ENCODE results near the gene CDH20. TPM values are rescaled to one million over a fixed set of nuclear protein-coding genes. Genes with fewer than 3 reads are reported as not detected.
A peak's percentile ranks its signal among the peaks of the same experiment; 100 is the strongest.

Gene CDH20
- total and polyA plus RNA-seq, 2 donors (not counting 1 experiment from before 2014, with no cell fraction given) = 0.24 TPM; not detected in 1

- Histone ChIP-seq H3K9ac (ENCODE audit: insufficient read depth, low read length) (no peak overlapping the region), H3K27ac (ENCODE audit: insufficient read depth, low read length) (no peak overlapping the region), H3K4me2 (ENCODE audit: extremely low read depth, insufficient read depth, low read length) (no peak overlapping the region), H4K20me1 (ENCODE audit: control insufficient read depth, extremely low read depth, insufficient read depth, low read length) (no peaks in the 10 kb centered on the region), H3K27me3 (ENCODE audit: control insufficient read depth, insufficient read depth, low read length) (peaks cover 2% of the 10 kb centered on the region), H3K4me3 (replicated peaks in 1 of 4; ENCODE audit: control extremely low read depth in 1 of 4, insufficient read depth in 1 of 4, low read depth in 3 of 4, low read length in 4 of 4) (no peak overlapping the region), H3K4me1 (ENCODE audit: control insufficient read depth, extremely low read depth, insufficient read depth, low read length) (no peaks in the 10 kb centered on the region), H3K79me2 (ENCODE audit: control insufficient read depth, insufficient read depth, low read length) (no peaks in the 10 kb centered on the region), H3K9me3 (ENCODE audit: control insufficient read depth, insufficient read depth, low read depth, low read length) (no peaks in the 10 kb centered on the region), H2AFZ (ENCODE audit: low read length) (no peak overlapping the region), H3K36me3 (ENCODE audit: control insufficient read depth, insufficient read depth, low read length) (no peaks in the 10 kb centered on the region)
- TF ChIP-seq EZH2 (IDR thresholded peaks at IDR 0.05; ENCODE audit: low read length, missing control alignments) = no peak
- no peak for DNase-seq (ENCODE audit: low read depth in 2 of 2)
These were observed 164.2 kb downstream of the CDH20 start for GRCh38 chr18:61497422-61497821.

- H3K4me2 ChIP-seq (ENCODE audit: extremely low read depth, insufficient read depth, low read length) = no peak overlapping the region
- no peaks in the 10 kb centered on the region for H4K20me1 ChIP-seq (ENCODE audit: control insufficient read depth, extremely low read depth, insufficient read depth, low read length)
- no peak overlapping the region for H3K9ac ChIP-seq (ENCODE audit: insufficient read depth, low read length)
- H3K79me2 ChIP-seq (ENCODE audit: control insufficient read depth, insufficient read depth, low read length) = no peaks in the 10 kb centered on the region
- H3K27ac ChIP-seq (ENCODE audit: insufficient read depth, low read length) = no peak overlapping the region
- no peaks in the 10 kb centered on the region for H3K27me3 ChIP-seq (ENCODE audit: control insufficient read depth, insufficient read depth, low read length)
- no peak overlapping the region for H2AFZ ChIP-seq (ENCODE audit: low read length)
- DNase-seq (ENCODE audit: low read depth in 2 of 2) = peak; percentile 43 to 74
- H3K36me3 ChIP-seq (ENCODE audit: control insufficient read depth, insufficient read depth, low read length) = no peaks in the 10 kb centered on the region
- H3K4me1 ChIP-seq (ENCODE audit: control insufficient read depth, extremely low read depth, insufficient read depth, low read length) = peaks cover 3% of the 10 kb centered on the region
- no peaks in the 10 kb centered on the region for H3K9me3 ChIP-seq (ENCODE audit: control insufficient read depth, insufficient read depth, low read depth, low read length)
- H3K4me3 ChIP-seq (replicated peaks in 1 of 4; ENCODE audit: control extremely low read depth in 1 of 4, insufficient read depth in 1 of 4, low read depth in 3 of 4, low read length in 4 of 4) = no peak overlapping the region
- TF ChIP-seq EZH2 (IDR thresholded peaks at IDR 0.05; ENCODE audit: low read length, missing control alignments) (no peak), CTCF (conservative IDR thresholded peaks at IDR 0.05 in 1 of 2, IDR thresholded peaks at IDR 0.05 in 1 of 2; ENCODE audit: low read depth in 1 of 2, low read length in 2 of 2) (peak; percentile 73 to 77)
These were observed 169.2 kb downstream of the CDH20 start for GRCh38 chr18:61502472-61502871.

GRCh38 chr18:61503688-61504087, 170.5 kb downstream of the CDH20 start:
- Histone ChIP-seq H3K79me2 (ENCODE audit: control insufficient read depth, insufficient read depth, low read length) (no peaks in the 10 kb centered on the region), H4K20me1 (ENCODE audit: control insufficient read depth, extremely low read depth, insufficient read depth, low read length) (no peaks in the 10 kb centered on the region), H3K27ac (ENCODE audit: insufficient read depth, low read length) (no peak overlapping the region), H3K4me1 (ENCODE audit: control insufficient read depth, extremely low read depth, insufficient read depth, low read length) (peaks cover 3% of the 10 kb centered on the region), H3K4me3 (replicated peaks in 1 of 4; ENCODE audit: control extremely low read depth in 1 of 4, insufficient read depth in 1 of 4, low read depth in 3 of 4, low read length in 4 of 4) (no peak overlapping the region), H3K4me2 (ENCODE audit: extremely low read depth, insufficient read depth, low read length) (no peak overlapping the region), H3K27me3 (ENCODE audit: control insufficient read depth, insufficient read depth, low read length) (no peaks in the 10 kb centered on the region), H3K9ac (ENCODE audit: insufficient read depth, low read length) (no peak overlapping the region), H3K9me3 (ENCODE audit: control insufficient read depth, insufficient read depth, low read depth, low read length) (no peaks in the 10 kb centered on the region), H2AFZ (ENCODE audit: low read length) (no peak overlapping the region), H3K36me3 (ENCODE audit: control insufficient read depth, insufficient read depth, low read length) (no peaks in the 10 kb centered on the region)
- peak; percentile 5 for DNase-seq (ENCODE audit: low read depth in 2 of 2)
- TF ChIP-seq EZH2 (IDR thresholded peaks at IDR 0.05; ENCODE audit: low read length, missing control alignments) (no peak), CTCF (conservative IDR thresholded peaks at IDR 0.05 in 1 of 2, IDR thresholded peaks at IDR 0.05 in 1 of 2; ENCODE audit: low read depth in 1 of 2, low read length in 2 of 2) (no peak)

All from fibroblast of lung (primary cell).